ENCODE measurements around the gene HBG1. TPM values are rescaled to one million over a fixed set of nuclear protein-coding genes. Genes with fewer than 3 reads are reported as not detected.
A peak's percentile ranks its signal among the peaks of the same experiment; 100 is the strongest.

The HBG1 gene
- total and polyA plus RNA-seq, 2 of the 4 experiments (the other 2 are of a cell fraction): not detected

DNA sequence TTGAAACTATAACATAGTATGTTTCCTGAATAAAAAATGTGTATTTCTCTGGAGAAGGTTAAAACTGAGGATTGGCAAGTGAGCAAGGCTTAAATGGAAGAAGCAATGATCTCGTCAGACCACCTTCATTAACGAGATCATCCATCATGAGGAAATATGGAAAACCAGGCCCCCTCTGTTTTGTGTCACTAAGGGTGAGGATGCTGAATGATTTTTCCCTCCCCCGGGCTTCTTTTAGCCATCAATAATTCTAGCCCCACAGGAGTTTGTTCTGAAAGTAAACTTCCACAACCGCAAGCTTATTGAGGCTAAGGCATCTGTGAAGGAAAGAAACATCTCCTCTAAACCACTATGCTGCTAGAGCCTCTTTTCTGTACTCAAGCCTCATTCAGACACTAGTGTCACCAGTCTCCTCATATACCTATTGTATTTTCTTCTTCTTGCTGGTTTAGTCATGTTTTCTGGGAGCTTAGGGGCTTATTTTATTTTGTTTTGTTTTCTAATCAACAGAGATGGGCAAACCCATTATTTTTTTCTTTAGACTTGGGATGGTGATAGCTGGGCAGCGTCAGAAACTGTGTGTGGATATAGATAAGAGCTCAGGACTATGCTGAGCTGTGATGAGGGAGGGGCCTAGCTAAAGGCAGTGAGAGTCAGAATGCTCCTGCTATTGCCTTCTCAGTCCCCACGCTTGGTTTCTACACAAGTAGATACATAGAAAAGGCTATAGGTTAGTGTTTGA lies 25.9 kb upstream of the HBG1 start:
- H4K8ac ChIP-seq (ENCODE audit: low read depth in 2 of 2, low read length in 2 of 2): peak overlapping the region in 1 of 2 experiments; percentile 63; a peak in 2 of 4 replicates
- TF ChIP-seq MXI1 (IDR thresholded peaks at IDR 0.05; ENCODE audit: borderline replicate concordance, low read depth, low read length): no peak
- TF ChIP-seq SMC3 (IDR thresholded peaks at IDR 0.05; ENCODE audit: low read depth, low read length): no peak
- TF ChIP-seq FOS (IDR thresholded peaks at IDR 0.05; ENCODE audit: low read depth, low read length): no peak
- TF ChIP-seq, protein P1, sequence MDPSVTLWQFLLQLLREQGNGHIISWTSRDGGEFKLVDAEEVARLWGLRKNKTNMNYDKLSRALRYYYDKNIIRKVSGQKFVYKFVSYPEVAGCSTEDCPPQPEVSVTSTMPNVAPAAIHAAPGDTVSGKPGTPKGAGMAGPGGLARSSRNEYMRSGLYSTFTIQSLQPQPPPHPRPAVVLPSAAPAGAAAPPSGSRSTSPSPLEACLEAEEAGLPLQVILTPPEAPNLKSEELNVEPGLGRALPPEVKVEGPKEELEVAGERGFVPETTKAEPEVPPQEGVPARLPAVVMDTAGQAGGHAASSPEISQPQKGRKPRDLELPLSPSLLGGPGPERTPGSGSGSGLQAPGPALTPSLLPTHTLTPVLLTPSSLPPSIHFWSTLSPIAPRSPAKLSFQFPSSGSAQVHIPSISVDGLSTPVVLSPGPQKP (IDR thresholded peaks at IDR 0.05; ENCODE audit: borderline replicate concordance, low read depth, low read length): no peak
- TF ChIP-seq MAZ (IDR thresholded peaks at IDR 0.05; ENCODE audit: borderline replicate concordance, low read depth, low read length): no peak
- no peak for TF ChIP-seq BHLHE40 (IDR thresholded peaks at IDR 0.05; ENCODE audit: low read depth, low read length)
- no peak for TF ChIP-seq MAFK (IDR thresholded peaks at IDR 0.05; ENCODE audit: low read depth, low read length)
- no peak for TF ChIP-seq CHD1 (IDR thresholded peaks at IDR 0.05; ENCODE audit: low read depth, low read length)
- TF ChIP-seq, protein P2, sequence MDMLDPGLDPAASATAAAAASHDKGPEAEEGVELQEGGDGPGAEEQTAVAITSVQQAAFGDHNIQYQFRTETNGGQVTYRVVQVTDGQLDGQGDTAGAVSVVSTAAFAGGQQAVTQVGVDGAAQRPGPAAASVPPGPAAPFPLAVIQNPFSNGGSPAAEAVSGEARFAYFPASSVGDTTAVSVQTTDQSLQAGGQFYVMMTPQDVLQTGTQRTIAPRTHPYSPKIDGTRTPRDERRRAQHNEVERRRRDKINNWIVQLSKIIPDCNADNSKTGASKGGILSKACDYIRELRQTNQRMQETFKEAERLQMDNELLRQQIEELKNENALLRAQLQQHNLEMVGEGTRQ (IDR thresholded peaks at IDR 0.05; ENCODE audit: low read depth, low read length): no peak
- TF ChIP-seq RCOR1 (IDR thresholded peaks at IDR 0.05; ENCODE audit: insufficient replicate concordance, low read length): no peak
- no peak for TF ChIP-seq POLR2A (IDR thresholded peaks at IDR 0.05; ENCODE audit: low read depth, low read length)
- TF ChIP-seq CEBPB (IDR thresholded peaks at IDR 0.05; ENCODE audit: low read depth, low read length): no peak
- TF ChIP-seq RFX5 (IDR thresholded peaks at IDR 0.05; ENCODE audit: low read depth, low read length): no peak
- TF ChIP-seq NFE2L2 (IDR thresholded peaks at IDR 0.05; ENCODE audit: low read depth, low read length): no peak

More for the DNA sequence above, 25.9 kb upstream of the HBG1 start:
- Histone ChIP-seq H3K9me1 (ENCODE audit: insufficient read depth, low read length) (peaks cover 7% of the 10 kb centered on the region), H2AK9ac (replicated peaks; ENCODE audit: low read depth, low read length, poor library complexity) (no peak overlapping the region), H2BK15ac (ENCODE audit: low read depth, low read length) (peak overlapping the region; percentile 26; the same call in 2 of the 3 replicates), H3K27me3 (ENCODE audit: control insufficient read depth, insufficient read depth, low read length) (no peaks in the 10 kb centered on the region), H4K5ac (ENCODE audit: low read depth, low read length) (peak overlapping the region; percentile 25; the same call in 1 of the 2 replicates), H3K79me1 (ENCODE audit: low read depth in 1 of 2, low read length in 2 of 2) (no peaks in the 10 kb centered on the region), H3K9me3 (ENCODE audit: control insufficient read depth, insufficient read depth, low read length) (no peaks in the 10 kb centered on the region), H3K4me3 (ENCODE audit: insufficient read depth, low read depth, low read length) (no peak overlapping the region), H3K27ac (ENCODE audit: insufficient read depth, low read length) (no peak overlapping the region; the same call in 1 of the 2 replicates), H3K9ac (ENCODE audit: low read depth, low read length) (no peak overlapping the region), H3K4ac (ENCODE audit: low read depth, low read length) (peak overlapping the region; percentile 64), H2AK5ac (ENCODE audit: low read depth, low read length) (peak overlapping the region; percentile 70; the same call in 1 of the 2 replicates), H2BK5ac (ENCODE audit: low read depth, low read length, poor library complexity, severe bottlenecking) (peak overlapping the region; percentile 46), H3K4me2 (ENCODE audit: low read depth, low read length) (no peak overlapping the region), H3K14ac (replicated peaks; ENCODE audit: low read depth, low read length) (peak overlapping the region; percentile 80), H3K4me1 (ENCODE audit: control insufficient read depth, insufficient read depth, low read length) (peaks cover 11% of the 10 kb centered on the region), H2AFZ (replicated peaks; ENCODE audit: low read length, poor library complexity) (no peak overlapping the region), H3K18ac (ENCODE audit: low read depth, low read length) (peak overlapping the region; percentile 73; the same call in 1 of the 2 replicates), H2BK120ac (ENCODE audit: low read depth, low read length) (peak overlapping the region; percentile 94), H3K56ac (ENCODE audit: extremely low read depth, insufficient read depth, low read length) (no peak overlapping the region; the same call in 1 of the 2 replicates), H4K91ac (ENCODE audit: insufficient read depth, low read depth, low read length) (peak overlapping the region; percentile 38; the same call in 1 of the 2 replicates), H3K23ac (ENCODE audit: low read depth, low read length) (0 out of 2 replicates have a peak overlapping the region, but pooled peaks have one; percentile 44), H2BK20ac (ENCODE audit: low read depth, low read length) (peak overlapping the region; percentile 91), H4K20me1 (ENCODE audit: insufficient read depth, low read length) (no peaks in the 10 kb centered on the region), H3K36me3 (ENCODE audit: control insufficient read depth, insufficient read depth, low read length) (no peaks in the 10 kb centered on the region)
- CTCF ChIA-PET: no interaction called here
- intact Hi-C loops (cut with micrococcal nuclease) (no loop called here), in situ Hi-C loops (cut with MboI; ENCODE audit: low sequenced_read_pairs) (no loop called here), dilution Hi-C loops (cut with HindIII; ENCODE audit: low sequenced_read_pairs, unreplicated experiment) (no loop called here)
- no TSS peak for BruUV-seq (replicated peaks)
- DNase-seq (no peak), ATAC-seq (ENCODE audit: low read depth) (peak; percentile 41; the same call in 1 of the 2 replicates)
- POLR2A ChIA-PET (ENCODE audit: unreplicated experiment): no interaction called here
- WGBS, 2 experiments (ENCODE audit: extremely low coverage in 2 of 2, insufficient read length in 1 of 2): no CpG with 5 or more reads among the region's 6 CpGs
